C4-2B (cell line): Measurements from ENCODE around the gene SLC66A1.

Source experiments
- ZFX ChIP-seq: fragments of 450-650 bp; IDR thresholded peaks from 2 replicates; pipeline ENCODE4 v1.6.1; 2017
- TF ChIP-seq, protein P1 (sequence below): fragments of 450-650 bp; conservative IDR thresholded peaks from 2 replicates; pipeline ENCODE4 v1.5.1; 2017; ENCODE audit warnings: mild to moderate bottlenecking

DNA sequence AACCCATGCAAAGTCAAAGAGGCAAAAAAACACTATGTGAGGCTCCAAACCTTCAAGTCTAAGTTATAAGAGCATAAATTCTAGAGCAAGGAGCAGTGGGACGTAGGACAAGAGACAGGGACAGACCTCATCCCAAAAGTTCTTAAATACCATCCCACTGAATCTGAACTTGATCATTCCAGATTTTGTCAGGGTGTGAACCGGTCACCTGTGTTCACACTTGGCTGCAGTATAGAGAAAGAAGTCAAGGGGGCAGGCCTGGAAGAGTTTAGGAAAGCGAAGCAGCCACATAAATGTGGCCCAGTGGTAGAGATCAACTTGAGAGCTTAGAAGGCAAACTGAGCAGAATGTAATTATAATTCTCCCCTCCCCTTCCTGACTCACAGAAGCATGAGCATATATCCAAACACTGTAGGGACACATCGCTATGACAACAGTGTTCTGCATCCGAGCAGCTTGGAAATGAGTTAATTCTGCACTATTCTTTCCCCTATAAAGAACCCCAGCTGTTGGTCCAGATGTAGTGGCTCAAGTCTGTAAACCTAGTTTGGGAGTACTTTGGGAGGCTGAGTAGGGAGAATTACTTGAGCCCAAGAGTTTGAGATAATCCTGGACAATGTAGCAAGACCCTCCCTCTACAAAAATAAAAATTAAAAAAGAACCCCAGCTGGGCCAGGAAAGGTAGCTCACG is 2.9 kb upstream of the SLC66A1 start:
- TF ChIP-seq, protein P1, sequence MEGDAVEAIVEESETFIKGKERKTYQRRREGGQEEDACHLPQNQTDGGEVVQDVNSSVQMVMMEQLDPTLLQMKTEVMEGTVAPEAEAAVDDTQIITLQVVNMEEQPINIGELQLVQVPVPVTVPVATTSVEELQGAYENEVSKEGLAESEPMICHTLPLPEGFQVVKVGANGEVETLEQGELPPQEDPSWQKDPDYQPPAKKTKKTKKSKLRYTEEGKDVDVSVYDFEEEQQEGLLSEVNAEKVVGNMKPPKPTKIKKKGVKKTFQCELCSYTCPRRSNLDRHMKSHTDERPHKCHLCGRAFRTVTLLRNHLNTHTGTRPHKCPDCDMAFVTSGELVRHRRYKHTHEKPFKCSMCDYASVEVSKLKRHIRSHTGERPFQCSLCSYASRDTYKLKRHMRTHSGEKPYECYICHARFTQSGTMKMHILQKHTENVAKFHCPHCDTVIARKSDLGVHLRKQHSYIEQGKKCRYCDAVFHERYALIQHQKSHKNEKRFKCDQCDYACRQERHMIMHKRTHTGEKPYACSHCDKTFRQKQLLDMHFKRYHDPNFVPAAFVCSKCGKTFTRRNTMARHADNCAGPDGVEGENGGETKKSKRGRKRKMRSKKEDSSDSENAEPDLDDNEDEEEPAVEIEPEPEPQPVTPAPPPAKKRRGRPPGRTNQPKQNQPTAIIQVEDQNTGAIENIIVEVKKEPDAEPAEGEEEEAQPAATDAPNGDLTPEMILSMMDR: no peak
- TF ChIP-seq ZFX: no peak
